Testis (tissue), 2 donors: ENCODE measurements around the gene SLC39A12.

Source experiments
- POLR2A ChIP-seq: fragments of 450-650 bp; IDR thresholded peaks from one replicate; pipeline ENCODE4 v1.6.1; 2017; ENCODE audit warnings: antibody characterized with exemption, mild to moderate bottlenecking, moderate library complexity
- TF ChIP-seq, protein P1 (sequence below), 3 experiments: fragments of 450-650 bp in 2 of 3; fragments of 200-600 bp in 1 of 3; sonication (generic) in 1 of 3; IDR thresholded peaks; one replicate each; pipeline ENCODE4 v1.5.1; 2016 to 2019; ENCODE audit warnings: antibody characterized with exemption in 3 of 3, mild to moderate bottlenecking in 2 of 3, moderate library complexity in 1 of 3

DNA sequence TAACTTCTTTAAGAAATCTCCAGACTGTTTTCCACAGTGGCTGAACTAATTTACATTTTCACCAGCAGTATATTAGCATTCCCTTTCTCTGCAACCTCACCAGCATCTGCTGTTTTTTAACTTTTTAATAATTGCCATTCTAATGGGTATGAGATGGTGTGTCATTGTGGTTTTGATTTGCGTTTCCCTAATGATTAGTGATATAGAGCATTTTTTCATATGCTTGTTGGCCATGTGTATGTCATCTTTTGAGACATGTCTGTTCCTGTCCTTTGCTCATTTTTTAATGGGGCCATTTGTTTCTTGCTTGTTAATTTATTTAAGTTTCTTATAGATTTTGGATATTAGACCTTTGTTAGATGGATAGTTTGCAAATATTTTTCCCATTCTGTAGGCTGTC lies 68.8 kb downstream of the SLC39A12 start:
- no peak for TF ChIP-seq POLR2A
- TF ChIP-seq, protein P1, sequence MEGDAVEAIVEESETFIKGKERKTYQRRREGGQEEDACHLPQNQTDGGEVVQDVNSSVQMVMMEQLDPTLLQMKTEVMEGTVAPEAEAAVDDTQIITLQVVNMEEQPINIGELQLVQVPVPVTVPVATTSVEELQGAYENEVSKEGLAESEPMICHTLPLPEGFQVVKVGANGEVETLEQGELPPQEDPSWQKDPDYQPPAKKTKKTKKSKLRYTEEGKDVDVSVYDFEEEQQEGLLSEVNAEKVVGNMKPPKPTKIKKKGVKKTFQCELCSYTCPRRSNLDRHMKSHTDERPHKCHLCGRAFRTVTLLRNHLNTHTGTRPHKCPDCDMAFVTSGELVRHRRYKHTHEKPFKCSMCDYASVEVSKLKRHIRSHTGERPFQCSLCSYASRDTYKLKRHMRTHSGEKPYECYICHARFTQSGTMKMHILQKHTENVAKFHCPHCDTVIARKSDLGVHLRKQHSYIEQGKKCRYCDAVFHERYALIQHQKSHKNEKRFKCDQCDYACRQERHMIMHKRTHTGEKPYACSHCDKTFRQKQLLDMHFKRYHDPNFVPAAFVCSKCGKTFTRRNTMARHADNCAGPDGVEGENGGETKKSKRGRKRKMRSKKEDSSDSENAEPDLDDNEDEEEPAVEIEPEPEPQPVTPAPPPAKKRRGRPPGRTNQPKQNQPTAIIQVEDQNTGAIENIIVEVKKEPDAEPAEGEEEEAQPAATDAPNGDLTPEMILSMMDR (IDR thresholded peaks at IDR 0.05) = no peak
